Lung (tissue), 12 donors: Measurements from ENCODE around the gene ZNF621. TPM values are rescaled to one million over a fixed set of nuclear protein-coding genes. Genes with fewer than 3 reads are reported as not detected.

Experiments used
- ATAC-seq: fragments of 200-7000 bp; cut with Tn5 transposase; one replicate; pipeline ENCODE4 v1.9.1; 2020; ENCODE audit warnings: moderate number of reproducible peaks; ENCODE audit not compliant: insufficient read depth, low FRiP score
- DNase-seq, 3 donors: peaks; one replicate each; pipeline ENCODE4 v3.0.0-alpha.2; 2013 to 2017
- H3K27ac ChIP-seq, 2 donors: one replicate each; pipeline ENCODE4 v1.5.1; 2013; ENCODE audit warnings: mild to moderate bottlenecking in 2 of 2, moderate library complexity in 2 of 2, control low read depth in 1 of 2, inconsistent platforms in 1 of 2, low read depth in 1 of 2, low read length in 1 of 2
- H3K27me3 ChIP-seq, 3 donors: one replicate each; pipeline ENCODE4 v1.5.1; 2013; ENCODE audit warnings: low read length in 2 of 3; ENCODE audit not compliant: control insufficient read depth in 3 of 3, insufficient read depth in 3 of 3
- H3K36me3 ChIP-seq, 4 donors: one replicate each; pipeline ENCODE4 v1.5.1; 2013; ENCODE audit warnings: low read length in 4 of 4, mild to moderate bottlenecking in 1 of 4, moderate library complexity in 1 of 4; ENCODE audit not compliant: control insufficient read depth in 4 of 4, insufficient read depth in 4 of 4
- H3K4me1 ChIP-seq, 5 donors: one replicate each; pipeline ENCODE4 v1.5.1; 2013; ENCODE audit warnings: low read length in 5 of 5, mild to moderate bottlenecking in 2 of 5, moderate library complexity in 1 of 5; ENCODE audit not compliant: control insufficient read depth in 5 of 5, insufficient read depth in 5 of 5
- H3K4me3 ChIP-seq: one replicate; pipeline ENCODE4 v1.5.1; 2013; ENCODE audit warnings: mild to moderate bottlenecking, control low read depth, moderate library complexity
- H3K9ac ChIP-seq, 2 donors: one replicate each; pipeline ENCODE4 v1.5.1; 2013; ENCODE audit warnings: low read length in 2 of 2, control low read depth in 1 of 2; ENCODE audit not compliant: insufficient read depth in 1 of 2
- H3K9me3 ChIP-seq, 4 donors: one replicate each; pipeline ENCODE4 v1.5.1; 2013; ENCODE audit warnings: low read length in 3 of 4, mild to moderate bottlenecking in 1 of 4, moderate library complexity in 1 of 4; ENCODE audit not compliant: control insufficient read depth in 4 of 4, insufficient read depth in 3 of 4
- WGBS, 2 donors: extraction: QIAGEN DNeasy Blood & Tissue Kit; methylation state at CpG; one replicate each; pipeline ENCODE4 v1.1.7; 2013; 5-methylcytosine and 5-hydroxymethylcytosine counted together
- polyA plus RNA-seq, 2 donors: library from polyadenylated mRNA; stranded (reverse); fragments of 200-250 nt; gene quantifications; one replicate each; pipeline ENCODE4 v1.2.1, GENCODE V29; 2013
- total RNA-seq, 2 donors: library from RNA; depleted of rRNA in 1 of 2; stranded (reverse); fragments of >200 nt in 1 of 2; gene quantifications; one replicate each; pipeline ENCODE4 v1.2.1, GENCODE V29; 2014 to 2021
- TF ChIP-seq, protein P1 (sequence below): IDR thresholded peaks from 2 replicates; pipeline ENCODE4 v1.5.1; 2012; ENCODE audit warnings: mild to moderate bottlenecking; ENCODE audit errors: control extremely low read depth, extremely low read depth
- donor health status: control.
- donor health status: control.
- donor health status: Bipolar disorder and iron deficiency.
- donor health status: healthy.
- donor health status: DM: yes; HTN: yes; CAD: no.

The ZNF621 gene
- total and polyA plus RNA-seq, 4 donors: 7.7 to 25.4 (median 18.7) TPM

GRCh38 chr3:40524222-40524567 lies 565 bp upstream of the ZNF621 start:
- 29 to 31% methylated on average over 5 of the region's 5 CpGs for WGBS, 2 donors
- no peaks in the 10 kb centered on the region for H3K9me3 ChIP-seq
- H3K36me3 ChIP-seq: peaks cover 0 to 6% (median 2%) of the 10 kb centered on the region in 4 donors
- ATAC-seq (no peak), DNase-seq (no peak)
- peak overlapping the region; percentile 81 to 100 for H3K27ac ChIP-seq
- peak overlapping the region; percentile 83 for H3K4me3 ChIP-seq
- no peaks in the 10 kb centered on the region for H3K27me3 ChIP-seq
- TF ChIP-seq, protein P1, sequence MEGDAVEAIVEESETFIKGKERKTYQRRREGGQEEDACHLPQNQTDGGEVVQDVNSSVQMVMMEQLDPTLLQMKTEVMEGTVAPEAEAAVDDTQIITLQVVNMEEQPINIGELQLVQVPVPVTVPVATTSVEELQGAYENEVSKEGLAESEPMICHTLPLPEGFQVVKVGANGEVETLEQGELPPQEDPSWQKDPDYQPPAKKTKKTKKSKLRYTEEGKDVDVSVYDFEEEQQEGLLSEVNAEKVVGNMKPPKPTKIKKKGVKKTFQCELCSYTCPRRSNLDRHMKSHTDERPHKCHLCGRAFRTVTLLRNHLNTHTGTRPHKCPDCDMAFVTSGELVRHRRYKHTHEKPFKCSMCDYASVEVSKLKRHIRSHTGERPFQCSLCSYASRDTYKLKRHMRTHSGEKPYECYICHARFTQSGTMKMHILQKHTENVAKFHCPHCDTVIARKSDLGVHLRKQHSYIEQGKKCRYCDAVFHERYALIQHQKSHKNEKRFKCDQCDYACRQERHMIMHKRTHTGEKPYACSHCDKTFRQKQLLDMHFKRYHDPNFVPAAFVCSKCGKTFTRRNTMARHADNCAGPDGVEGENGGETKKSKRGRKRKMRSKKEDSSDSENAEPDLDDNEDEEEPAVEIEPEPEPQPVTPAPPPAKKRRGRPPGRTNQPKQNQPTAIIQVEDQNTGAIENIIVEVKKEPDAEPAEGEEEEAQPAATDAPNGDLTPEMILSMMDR: no peak
- peaks cover 0 to 15% (median 5%) of the 10 kb centered on the region in 5 donors for H3K4me1 ChIP-seq
- H3K9ac ChIP-seq: peak overlapping the region; percentile 82 to 94

GRCh38 chr3:40528426-40528825 lies 3.7 kb downstream of the ZNF621 start:
- peak in 1 of 3 donors; percentile 12 for DNase-seq
- Histone ChIP-seq H3K9me3 (peaks cover 0 to 11% (median 8%) of the 10 kb centered on the region in 4 donors), H3K4me1 (peaks cover 0 to 15% (median 5%) of the 10 kb centered on the region in 5 donors), H3K27ac (no peak overlapping the region), H3K27me3 (no peaks in the 10 kb centered on the region), H3K9ac (no peak overlapping the region), H3K36me3 (peaks cover 21 to 40% (median 34%) of the 10 kb centered on the region in 4 donors), H3K4me3 (no peak overlapping the region)
- TF ChIP-seq, protein P1: no peak
- no peak for ATAC-seq
- WGBS, 2 donors: 93% methylated on average over 3 of the region's 3 CpGs

DNA sequence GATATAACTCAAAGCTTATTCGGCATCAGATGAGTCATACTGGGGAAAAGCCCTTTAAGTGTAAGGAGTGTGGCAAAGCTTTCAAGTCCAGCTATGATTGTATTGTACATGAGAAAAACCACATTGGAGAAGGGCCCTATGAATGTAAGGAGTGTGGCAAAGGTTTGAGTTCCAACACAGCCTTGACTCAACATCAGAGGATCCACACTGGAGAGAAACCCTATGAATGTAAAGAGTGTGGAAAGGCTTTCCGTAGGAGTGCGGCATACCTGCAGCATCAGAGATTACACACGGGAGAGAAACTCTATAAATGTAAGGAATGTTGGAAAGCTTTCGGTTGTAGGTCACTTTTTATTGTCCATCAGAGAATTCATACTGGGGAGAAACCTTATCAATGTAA lies 7.5 kb downstream of the ZNF621 start:
- DNase-seq (no peak), ATAC-seq (no peak)
- no peak overlapping the region for H3K4me3 ChIP-seq
- TF ChIP-seq, protein P1: no peak
- peaks cover 0 to 14% (median 11%) of the 10 kb centered on the region in 4 donors for H3K9me3 ChIP-seq
- no peak overlapping the region for H3K9ac ChIP-seq
- 97% methylated on average over 5 of the region's 5 CpGs for WGBS, 2 donors
- peaks cover 29 to 60% (median 54%) of the 10 kb centered on the region in 4 donors for H3K36me3 ChIP-seq
- H3K27ac ChIP-seq: no peak overlapping the region
- H3K27me3 ChIP-seq: no peaks in the 10 kb centered on the region
- H3K4me1 ChIP-seq: no peaks in the 10 kb centered on the region

GRCh38 chr3:40534283-40534682 lies 9.5 kb downstream of the ZNF621 start:
- no peaks in the 10 kb centered on the region for H3K27me3 ChIP-seq
- H3K27ac ChIP-seq: no peak overlapping the region
- TF ChIP-seq, protein P1: no peak
- H3K9me3 ChIP-seq: peaks cover 0 to 17% (median 12%) of the 10 kb centered on the region in 4 donors
- H3K4me1 ChIP-seq: no peaks in the 10 kb centered on the region
- H3K9ac ChIP-seq: no peak overlapping the region
- no peak overlapping the region for H3K4me3 ChIP-seq
- DNase-seq (no peak), ATAC-seq (no peak)
- H3K36me3 ChIP-seq: peaks cover 27 to 69% (median 57%) of the 10 kb centered on the region in 4 donors
